NCI-H1930 (cell line): Measurements from ENCODE around the gene PKDREJ.

Experiments
- DNase-seq, 2 experiments: peaks; one replicate each; lab custom pipeline; 2025; lab: John Stamatoyannopoulos, UW

PKDREJ gene

DNA sequence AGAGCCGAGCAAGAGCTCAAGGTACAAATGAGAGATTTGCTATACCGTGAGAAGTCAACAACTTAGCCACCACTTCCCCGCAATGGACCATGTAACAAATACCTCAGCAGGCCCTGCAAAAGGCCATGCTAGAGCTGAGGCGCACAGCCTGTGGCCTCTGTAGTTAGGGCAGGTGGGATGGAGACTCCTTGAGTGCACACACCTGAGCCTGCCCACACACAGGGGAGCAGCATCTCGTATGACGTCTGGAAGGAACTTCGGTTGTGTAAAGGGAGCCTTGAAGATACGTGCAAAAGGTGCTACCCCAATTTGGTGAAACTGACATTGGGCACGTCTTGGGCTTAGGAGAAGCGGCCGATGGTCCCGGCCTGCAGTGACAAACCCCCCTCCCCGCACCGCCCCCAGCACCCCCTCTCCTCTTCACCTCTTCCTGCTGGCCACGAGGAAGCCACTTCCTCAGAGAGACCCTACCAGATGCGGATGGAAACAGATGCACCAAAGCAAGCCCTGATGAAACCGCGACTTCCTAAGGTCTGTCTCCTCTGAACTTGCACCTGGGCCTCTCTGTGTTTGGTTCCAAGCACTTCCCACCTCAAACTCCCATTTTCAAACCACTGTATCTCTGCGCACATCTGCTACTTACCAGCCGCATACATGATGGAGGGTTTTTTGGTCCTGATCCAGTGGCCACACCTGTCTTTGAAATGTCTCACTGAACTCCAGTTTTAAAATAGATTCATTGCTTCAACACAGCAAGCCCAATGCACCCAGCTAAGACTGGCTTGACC, 23.7 kb downstream of the PKDREJ start:
- no peak for DNase-seq

GRCh38 chr22:46238541-46238940, 24.6 kb downstream of the PKDREJ start:
- DNase-seq = no peak

GRCh38 chr22:46237453-46238124, 25.6 kb downstream of the PKDREJ start:
- DNase-seq = no peak

DNA sequence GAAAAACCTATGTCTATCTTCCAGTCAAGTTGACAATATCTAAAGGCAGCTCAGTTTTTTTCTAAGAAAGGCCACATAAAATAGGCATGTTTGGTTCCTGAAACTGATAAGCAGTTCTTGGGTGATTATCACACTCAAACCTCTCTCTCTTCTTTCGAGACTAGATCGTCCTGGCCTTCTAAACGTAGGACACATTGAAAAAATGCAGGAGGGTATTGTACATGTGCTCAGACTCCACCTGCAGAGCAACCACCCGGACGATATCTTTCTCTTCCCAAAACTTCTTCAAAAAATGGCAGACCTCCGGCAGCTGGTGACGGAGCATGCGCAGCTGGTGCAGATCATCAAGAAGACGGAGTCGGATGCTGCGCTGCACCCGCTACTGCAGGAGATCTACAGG, 28.2 kb downstream of the PKDREJ start:
- DNase-seq = no peak

GRCh38 chr22:46233231-46233630, 29.9 kb downstream of the PKDREJ start:
- no peak for DNase-seq

GRCh38 chr22:46230262-46230901, 32.8 kb downstream of the PKDREJ start:
- DNase-seq = no peak

DNA sequence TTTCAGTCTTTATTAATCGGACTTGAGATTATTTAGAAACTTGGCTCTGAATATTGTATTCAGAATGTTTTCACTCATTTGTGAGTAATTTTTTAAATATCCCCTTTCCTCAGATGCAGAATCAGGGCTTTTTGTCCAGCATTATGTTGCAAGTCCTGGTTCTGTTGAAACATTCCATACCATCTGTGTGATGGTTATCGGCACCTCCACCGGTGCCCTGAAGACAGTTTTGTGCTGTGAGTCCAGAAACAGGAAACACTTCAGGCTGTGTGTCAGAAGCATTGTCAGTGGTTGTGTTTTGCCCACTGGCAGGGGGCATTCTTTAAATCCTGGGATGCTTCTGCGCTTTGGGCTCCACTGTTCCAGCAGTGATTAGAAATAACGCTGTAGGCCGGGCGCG, 33.4 kb downstream of the PKDREJ start:
- no peak for DNase-seq

DNA sequence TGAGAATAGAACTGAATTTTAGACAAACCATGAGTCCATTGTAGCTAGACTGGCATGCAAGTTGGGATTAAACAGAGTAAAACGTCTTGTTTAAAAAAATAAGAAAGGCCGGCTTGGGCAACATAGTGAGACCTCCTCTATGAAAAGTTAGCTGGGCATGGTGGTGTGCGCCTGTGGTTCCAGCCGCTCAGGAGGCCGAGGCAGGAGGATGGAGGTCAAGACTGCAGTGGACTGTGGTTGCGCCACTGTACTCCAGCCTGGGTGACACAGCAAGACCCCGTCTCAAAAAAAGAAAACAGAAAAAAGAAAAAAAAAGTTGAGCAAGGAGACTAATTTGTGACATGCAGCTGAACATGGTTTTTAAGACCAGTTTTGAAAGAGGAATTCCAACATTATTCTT, 36.6 kb downstream of the PKDREJ start:
- no peak for DNase-seq

DNA sequence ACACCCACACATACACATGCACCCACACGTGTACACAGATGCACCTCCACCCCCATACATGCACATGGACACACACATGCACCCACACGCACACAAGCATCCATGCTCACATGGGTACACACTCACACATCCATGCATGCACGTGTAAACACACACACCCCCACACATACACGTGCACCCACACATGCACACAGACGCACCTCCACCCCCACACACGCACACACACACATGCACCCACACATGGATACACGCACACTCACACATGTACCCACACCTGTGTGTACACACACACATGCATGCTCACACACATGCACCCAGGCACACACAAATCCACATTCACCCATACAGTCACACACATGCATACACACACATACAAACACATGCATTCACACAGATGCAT, 37.5 kb downstream of the PKDREJ start:
- no peak for DNase-seq

DNA sequence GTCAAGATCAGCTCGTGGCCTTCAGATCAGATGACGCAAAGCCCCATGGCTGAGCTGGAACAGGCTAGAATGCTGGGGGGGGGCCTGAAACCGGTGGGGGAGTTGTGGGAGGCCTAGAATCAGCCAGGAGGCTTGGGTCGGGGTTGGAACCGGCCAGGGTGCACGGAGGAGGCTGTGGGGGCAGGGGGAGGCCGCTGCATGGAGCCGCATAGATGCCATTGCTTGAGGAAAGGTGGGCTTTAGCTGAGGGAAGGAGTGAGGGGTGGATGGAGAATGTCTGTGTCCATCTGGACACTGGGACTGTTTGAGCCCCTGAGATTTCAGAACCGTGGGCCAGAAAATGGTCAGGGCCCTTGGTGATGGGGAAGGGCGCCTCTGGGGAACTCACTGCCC, 38.2 kb downstream of the PKDREJ start:
- no peak for DNase-seq

DNA sequence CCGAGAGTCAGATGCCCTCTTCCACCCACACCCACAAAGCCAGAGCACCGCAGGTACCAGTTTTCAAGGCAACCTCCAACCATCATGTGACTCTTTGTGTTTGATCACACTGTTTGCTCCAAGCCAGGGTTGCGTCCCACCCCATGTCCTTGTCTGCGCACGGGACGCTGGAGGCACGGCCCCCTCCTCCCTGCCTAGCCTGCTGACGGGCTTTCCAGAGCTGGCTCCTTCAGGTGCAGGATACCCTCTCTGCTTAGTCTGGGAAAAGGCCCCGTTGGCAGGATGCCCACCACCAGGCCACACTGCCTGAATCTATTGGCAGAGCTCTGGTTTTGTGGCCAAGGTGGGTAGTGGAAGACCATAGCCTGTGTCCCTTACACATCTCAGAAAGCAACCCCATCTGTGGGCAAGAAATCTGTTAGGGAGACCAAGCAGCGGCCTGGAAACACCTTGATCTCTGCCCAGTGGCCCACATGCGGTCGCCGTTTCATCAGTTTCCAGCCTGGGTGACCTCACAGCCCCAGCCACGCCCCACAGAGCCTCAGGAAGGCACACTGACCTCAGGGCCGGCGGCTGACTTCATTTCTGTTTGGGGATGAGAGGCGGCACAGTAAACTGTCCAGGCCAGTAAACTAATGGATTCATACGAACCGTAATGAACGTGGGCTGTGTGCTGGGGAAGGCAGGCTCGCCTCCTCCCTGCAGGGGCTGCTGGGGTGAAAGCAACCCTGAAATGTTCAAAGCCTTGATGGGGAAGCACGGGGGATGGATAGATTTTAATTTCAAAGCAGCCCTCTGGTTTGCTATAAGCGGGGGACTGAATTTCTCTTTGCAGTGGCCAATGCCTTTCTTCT, 38.9 kb downstream of the PKDREJ start:
- DNase-seq = no peak

DNA sequence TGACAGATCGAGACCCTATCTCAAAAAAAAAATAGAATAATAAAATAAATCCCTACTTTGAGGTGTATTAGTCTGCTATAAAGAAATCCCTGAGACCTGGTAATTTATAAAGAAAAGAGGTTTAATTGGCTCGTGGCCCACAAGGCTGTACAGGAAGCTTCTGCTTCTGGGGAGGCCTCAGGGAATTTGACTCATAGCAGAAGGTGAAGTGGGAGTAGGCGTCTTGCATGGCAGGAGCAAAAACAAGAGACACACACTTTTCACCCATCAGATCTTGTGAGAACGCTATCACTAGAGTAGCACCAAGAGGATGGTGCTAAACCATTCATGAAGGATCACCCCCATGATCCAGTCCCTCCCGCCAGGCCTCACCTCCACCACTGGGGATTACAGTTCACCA, 42.2 kb downstream of the PKDREJ start:
- no peak for DNase-seq

GRCh38 chr22:46219636-46220035, 43.5 kb downstream of the PKDREJ start:
- DNase-seq = no peak

DNA sequence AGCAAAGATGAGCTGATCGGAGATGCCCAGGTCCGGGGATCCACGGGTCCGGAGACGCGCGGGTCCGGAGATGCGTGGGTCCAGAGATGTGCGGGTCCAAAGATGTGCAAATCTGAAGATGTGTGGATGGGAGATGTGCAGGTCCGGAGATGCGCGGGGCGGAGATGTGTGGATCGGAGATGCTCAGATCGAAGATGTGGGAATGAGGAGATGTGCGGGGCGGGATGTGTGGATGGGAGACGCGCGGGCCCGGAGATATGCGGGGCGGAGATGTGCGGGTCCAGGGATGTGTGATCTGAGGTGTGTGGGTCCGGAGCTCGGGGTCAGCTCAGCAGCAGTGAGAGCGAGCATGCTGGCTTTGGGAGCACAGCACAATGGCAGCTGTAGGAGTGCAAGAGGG, 48.5 kb downstream of the PKDREJ start:
- no peak for DNase-seq

DNA sequence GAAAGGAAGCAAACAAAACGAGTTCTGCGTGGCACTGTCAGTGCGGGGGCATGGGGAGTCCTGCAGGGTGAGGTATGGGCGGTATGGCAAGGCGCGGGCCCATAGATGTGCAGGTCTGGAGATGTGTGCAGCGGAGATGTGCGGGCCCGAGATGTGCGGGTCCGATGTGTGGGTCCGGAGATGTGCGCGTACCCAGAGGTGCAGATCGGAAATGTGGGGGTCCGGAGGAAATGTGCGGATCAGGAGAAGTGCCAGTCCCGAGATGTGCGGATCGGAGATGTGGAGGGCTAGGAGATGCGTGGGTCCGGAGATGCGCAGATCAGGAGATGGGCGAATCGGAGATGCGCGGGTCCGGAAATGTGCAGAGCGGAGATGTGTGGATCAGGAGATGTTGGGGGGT, 49.0 kb downstream of the PKDREJ start:
- no peak for DNase-seq

DNA sequence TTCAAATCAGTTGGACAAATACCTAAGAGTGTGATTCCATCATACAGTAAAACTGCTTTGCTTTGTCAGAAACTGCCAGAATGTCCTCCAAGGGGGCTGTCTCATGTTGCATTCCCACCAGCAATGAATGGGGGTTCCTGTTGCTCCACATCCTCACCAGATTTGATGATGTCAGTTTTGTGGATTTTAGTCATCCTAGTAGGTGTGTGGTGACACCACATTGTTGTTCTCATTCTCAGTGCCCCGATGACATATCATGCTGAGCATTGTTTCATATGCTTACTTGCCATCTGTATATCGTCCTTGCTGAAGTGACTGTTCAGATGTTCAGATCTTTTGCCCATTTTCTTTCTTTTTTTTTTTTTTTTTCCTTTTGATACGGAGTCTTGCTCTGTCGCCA, 50.1 kb downstream of the PKDREJ start:
- no peak for DNase-seq

- no peak for DNase-seq
These were observed 50.9 kb downstream of the PKDREJ start for GRCh38 chr22:46212195-46212594.

- DNase-seq = no peak
These were observed 53.9 kb downstream of the PKDREJ start for GRCh38 chr22:46209262-46209661.
